ENCODE measurements around the gene SYT8. TPM values are rescaled to one million over a fixed set of nuclear protein-coding genes. Genes with fewer than 3 reads are reported as not detected.

Gene SYT8
- total RNA-seq, 2 experiments from 2014 or later: not detected

DNA sequence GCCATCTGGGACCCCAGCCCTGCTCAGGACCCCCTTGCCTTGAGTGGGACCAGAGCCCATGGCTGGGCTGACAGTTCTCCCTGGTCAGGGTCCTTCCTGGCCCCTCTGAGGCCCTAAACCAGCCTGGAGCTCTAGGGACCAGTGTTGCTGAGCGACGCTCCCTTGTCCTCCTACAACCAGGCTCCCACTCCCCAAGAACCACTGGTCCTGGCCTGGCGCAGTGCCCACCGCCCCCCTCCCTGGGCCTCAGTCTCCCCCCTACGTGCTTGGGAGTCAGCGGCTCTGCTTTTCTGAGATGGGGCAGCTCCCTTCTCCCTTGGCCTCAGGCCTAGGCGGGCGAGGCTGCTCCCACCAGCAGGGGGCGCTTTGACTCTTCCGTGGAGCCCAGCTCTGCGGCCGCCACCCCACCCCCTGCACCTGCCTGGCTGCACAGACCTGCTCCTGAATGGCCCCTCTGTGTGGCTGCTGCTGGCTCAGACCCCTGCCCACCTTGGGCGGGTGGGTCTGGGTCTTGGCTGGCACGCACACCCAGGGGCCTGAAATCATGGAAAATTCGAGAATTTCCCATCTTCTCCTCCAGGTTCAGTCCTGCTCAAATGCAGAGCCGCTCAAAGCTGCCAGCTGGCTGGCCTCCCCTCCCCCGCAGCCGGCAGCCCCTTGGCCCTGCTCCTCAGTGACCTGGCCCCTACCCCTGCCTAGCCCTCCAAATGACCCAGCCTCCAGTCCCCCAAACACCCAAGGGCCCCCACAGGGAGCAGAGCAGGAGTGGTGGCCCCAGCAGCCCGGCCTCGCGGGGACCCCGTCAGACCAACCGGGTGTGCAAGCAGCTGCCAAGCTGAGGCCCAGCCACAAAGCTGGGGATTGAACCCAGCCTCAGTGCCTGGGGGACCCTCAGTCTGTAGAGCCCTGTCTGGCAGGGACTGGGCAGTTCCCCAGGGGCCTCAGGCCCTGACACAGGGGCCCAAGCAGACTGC, 47.8 kb downstream of the SYT8 start:
- H3K27ac ChIP-seq (ENCODE audit: low read depth in 1 of 2, low read length in 2 of 2): peak overlapping the region in 1 of 2 donors; percentile 29
- TF ChIP-seq CTCF (IDR thresholded peaks at IDR 0.05): peak; percentile 93
- H3K9me3 Mint-ChIP-seq: no peaks in the 10 kb centered on the region

DNA sequence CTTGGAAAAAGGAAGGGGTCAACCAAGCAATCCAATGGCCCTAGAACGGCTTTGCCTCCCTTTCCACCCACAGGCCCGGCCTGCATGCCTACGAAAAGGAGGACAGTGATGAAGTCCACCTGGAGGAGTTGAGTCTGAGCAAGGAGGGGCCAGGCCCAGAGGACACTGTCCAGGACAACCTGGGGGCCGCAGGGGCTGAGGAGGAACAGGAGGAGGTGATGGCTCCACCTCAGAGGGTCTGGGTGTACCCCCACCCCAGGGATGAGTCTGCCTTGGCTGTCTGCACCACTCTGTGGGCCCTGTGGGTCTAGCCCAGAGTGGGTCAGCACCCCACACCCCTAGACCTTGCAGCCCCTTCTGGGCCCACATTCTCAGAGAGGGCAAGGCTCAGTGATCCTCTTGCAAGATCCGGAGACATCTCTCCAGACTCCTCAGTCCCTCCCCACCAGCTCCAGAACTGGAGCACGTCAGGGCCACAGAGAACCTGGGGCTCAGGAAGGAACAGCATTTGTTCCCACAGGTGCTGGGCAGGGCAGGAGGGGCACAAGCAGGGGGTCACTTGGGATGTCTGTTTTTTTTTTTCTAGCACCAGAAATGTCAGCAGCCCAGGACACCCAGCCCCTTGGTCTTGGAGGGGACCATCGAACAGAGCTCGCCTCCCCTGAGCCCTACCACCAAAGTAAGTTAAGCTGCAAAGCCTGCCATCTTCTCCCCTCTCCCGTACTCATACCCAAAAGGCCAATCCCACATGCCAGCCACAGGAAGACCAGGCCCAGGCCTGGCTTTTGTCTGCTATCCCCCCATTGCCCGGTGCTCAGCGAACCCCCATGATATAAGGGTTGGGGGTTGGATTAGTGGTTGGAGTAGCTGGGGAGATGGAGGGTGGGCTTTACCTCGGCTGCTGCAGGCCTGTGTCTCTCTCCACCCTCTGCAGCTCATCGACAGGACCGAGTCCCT, 48.8 kb downstream of the SYT8 start:
- Histone ChIP-seq H3K27me3 (ENCODE audit: control insufficient read depth in 1 of 2, insufficient read depth in 2 of 2, low read length in 2 of 2) (no peaks in the 10 kb centered on the region), H3K27ac (ENCODE audit: low read depth in 1 of 2, low read length in 2 of 2) (no peak overlapping the region), H3K9me3 (ENCODE audit: control insufficient read depth in 1 of 2, insufficient read depth in 1 of 2, low read length in 2 of 2) (no peaks in the 10 kb centered on the region), H3K4me1 (ENCODE audit: insufficient read depth, low read length) (peaks cover 49% of the 10 kb centered on the region), H3K36me3 (ENCODE audit: insufficient read depth, low read length) (peaks cover 70% of the 10 kb centered on the region), H3K4me3 (ENCODE audit: low read length) (no peak overlapping the region)
- CTCF ChIA-PET: interaction anchor here (0.9 to 1.5 kb wide), 2 partner anchors 64 to 268 kb away, joined by 7 to 15 read pairs; partner anchors contain the start of gene MRPL23
- peaks cover 23% of the 10 kb centered on the region for H3K36me3 Mint-ChIP-seq (ENCODE audit: low read depth)
- no peak overlapping the region for H3K27ac Mint-ChIP-seq
- no peak for ATAC-seq (ENCODE audit: poor library complexity)
- TF ChIP-seq CTCF (IDR thresholded peaks at IDR 0.05): no peak
- DNase-seq: no peak
- intact Hi-C loops (cut with DNase I, micrococcal nuclease): loop anchor here (2.0 to 5.0 kb wide), 4 partner anchors 29 to 269 kb away; partner anchors contain the start of gene TNNT3 (in 1 of the 2)
- H3K4me1 Mint-ChIP-seq (ENCODE audit: low read depth): peaks cover 25% of the 10 kb centered on the region
- POLR2A ChIA-PET: interaction anchor here (0.7 to 4.7 kb wide), 6 partner anchors 28 to 35 kb away, joined by 3 to 23 read pairs (median 6); partner anchors contain the start of genes LSP1 and TNNT3
- no peaks in the 10 kb centered on the region for H3K27me3 Mint-ChIP-seq
- no peaks in the 10 kb centered on the region for H3K9me3 Mint-ChIP-seq
- no peak overlapping the region for H3K4me3 Mint-ChIP-seq

More for the DNA sequence above, 47.8 kb downstream of the SYT8 start:
- peaks cover 47% of the 10 kb centered on the region for H3K4me1 ChIP-seq (ENCODE audit: insufficient read depth, low read length)
- H3K27me3 ChIP-seq (ENCODE audit: control insufficient read depth in 1 of 2, insufficient read depth in 2 of 2, low read length in 2 of 2): no peaks in the 10 kb centered on the region
- no peak overlapping the region for H3K4me3 ChIP-seq (ENCODE audit: low read length)
- ATAC-seq (ENCODE audit: poor library complexity) (peak; percentile 91), DNase-seq (peak; percentile 71 to 92 (median 76))
- Mint-ChIP-seq H3K27ac (peak overlapping the region; percentile 57), H3K4me3 (no peak overlapping the region), H3K4me1 (ENCODE audit: low read depth) (peaks cover 15% of the 10 kb centered on the region), H3K27me3 (no peaks in the 10 kb centered on the region), H3K36me3 (ENCODE audit: low read depth) (peaks cover 18% of the 10 kb centered on the region)
- POLR2A ChIA-PET: interaction anchor here (0.6 to 4.7 kb wide), 10 partner anchors 8 to 232 kb away, joined by 3 to 23 read pairs (median 4); partner anchors contain the start of genes LSP1, PRR33 and TNNT3
- H3K9me3 ChIP-seq (ENCODE audit: control insufficient read depth in 1 of 2, insufficient read depth in 1 of 2, low read length in 2 of 2): no peaks in the 10 kb centered on the region
- CTCF ChIA-PET: interaction anchor here (0.6 to 1.7 kb wide), 21 partner anchors 12 to 269 kb away, joined by 3 to 37 read pairs (median 4); partner anchors contain the start of genes LSP1, MRPL23 and TNNI2
- intact Hi-C loops (cut with DNase I, micrococcal nuclease): loop anchor here (1.0 to 5.0 kb wide), 4 partner anchors 35 to 270 kb away; partner anchors contain the start of gene TNNT3 (in 1 of the 2)
- peaks cover 59% of the 10 kb centered on the region for H3K36me3 ChIP-seq (ENCODE audit: insufficient read depth, low read length)

DNA sequence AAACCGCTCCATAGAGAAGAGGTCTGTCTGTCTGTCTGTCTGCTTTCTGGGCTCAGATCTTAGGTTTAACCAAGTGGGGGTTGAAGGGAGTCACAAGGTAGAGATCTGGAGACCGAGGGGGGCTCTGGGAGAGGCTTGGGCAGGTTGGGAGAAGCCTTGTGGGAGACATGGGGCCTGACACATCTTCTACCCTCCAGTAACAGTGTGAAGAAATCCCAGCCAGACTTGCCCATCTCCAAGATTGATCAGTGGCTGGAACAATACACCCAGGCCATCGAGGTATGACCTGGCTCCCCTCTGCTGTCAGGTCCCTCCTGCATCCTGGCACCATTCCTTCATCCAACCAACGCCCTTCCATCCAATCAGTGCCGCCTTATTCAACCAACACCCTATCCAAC, 49.5 kb downstream of the SYT8 start:
- no peaks in the 10 kb centered on the region for H3K9me3 Mint-ChIP-seq
- H3K27me3 ChIP-seq (ENCODE audit: control insufficient read depth in 1 of 2, insufficient read depth in 2 of 2, low read length in 2 of 2): no peaks in the 10 kb centered on the region

More for the DNA sequence above, 49.5 kb downstream of the SYT8 start:
- peaks cover 28% of the 10 kb centered on the region for H3K36me3 Mint-ChIP-seq (ENCODE audit: low read depth)
- H3K9me3 ChIP-seq (ENCODE audit: control insufficient read depth in 1 of 2, insufficient read depth in 1 of 2, low read length in 2 of 2): no peaks in the 10 kb centered on the region
- H3K4me3 Mint-ChIP-seq: no peak overlapping the region
- no peak for DNase-seq
- TF ChIP-seq CTCF (IDR thresholded peaks at IDR 0.05): no peak
- peaks cover 53% of the 10 kb centered on the region for H3K4me1 ChIP-seq (ENCODE audit: insufficient read depth, low read length)
- H3K4me1 Mint-ChIP-seq (ENCODE audit: low read depth): peaks cover 31% of the 10 kb centered on the region
- POLR2A ChIA-PET: interaction anchor here (0.7 kb wide), 1 partner anchor 32 kb away, joined by 3 read pairs; no protein-coding TSS in a partner anchor
- no peak for ATAC-seq (ENCODE audit: poor library complexity)
- intact Hi-C loops (cut with DNase I, micrococcal nuclease): loop anchor here (2.0 to 5.0 kb wide), 3 partner anchors 30 to 268 kb away; partner anchors contain the start of gene TNNT3 (in 1 of the 2)
- peaks cover 72% of the 10 kb centered on the region for H3K36me3 ChIP-seq (ENCODE audit: insufficient read depth, low read length)
- CTCF ChIA-PET: no interaction called here
- H3K27me3 Mint-ChIP-seq: no peaks in the 10 kb centered on the region
- no peak overlapping the region for H3K27ac Mint-ChIP-seq
- no peak overlapping the region for H3K4me3 ChIP-seq (ENCODE audit: low read length)
- H3K27ac ChIP-seq (ENCODE audit: low read depth in 1 of 2, low read length in 2 of 2): no peak overlapping the region

Data from CD4-positive, alpha-beta T cell (primary cell).